Fibroblast of villous mesenchyme (primary cell): ENCODE data around the gene MYL6. TPM values are rescaled to one million over a fixed set of nuclear protein-coding genes. Genes with fewer than 3 reads are reported as not detected.
A peak's percentile ranks its signal among the peaks of the same experiment; 100 is the strongest.

Experiments used
- DNase-seq: peaks from one replicate; pipeline ENCODE4 v3.0.0-alpha.2; 2010; ENCODE audit warnings: low read depth
- H3K4me3 ChIP-seq: 2 replicates; pipeline ENCODE4 v1.5.1; 2011; ENCODE audit warnings: low read depth, mild to moderate bottlenecking, low read length
- CTCF ChIP-seq: IDR thresholded peaks from 2 replicates; pipeline ENCODE4 v1.5.1; 2012; ENCODE audit warnings: low read depth, mild to moderate bottlenecking, low read length; ENCODE audit not compliant: insufficient read depth
- total RNA-seq: library from RNA; depleted of rRNA; stranded (reverse); fragments of >200 nt; gene quantifications from 2 replicates; pipeline ENCODE4 v1.2.3, GENCODE V29; 2012

The MYL6 gene
- total RNA-seq, 1 donor, result 2,412 TPM

- DNase-seq, result no peak
- H3K4me3 ChIP-seq, result peak overlapping the region; percentile 10
- TF ChIP-seq CTCF, result no peak
Observed at GRCh38 chr12:56161690-56162351, 3.7 kb downstream of the MYL6 start.

- no peak for DNase-seq
- no peak overlapping the region for H3K4me3 ChIP-seq
- no peak for TF ChIP-seq CTCF
Observed at GRCh38 chr12:56162468-56163290, 4.5 kb downstream of the MYL6 start.

- DNase-seq, result no peak
- H3K4me3 ChIP-seq, result no peak overlapping the region
- no peak for TF ChIP-seq CTCF
Observed at GRCh38 chr12:56163533-56164344, 5.6 kb downstream of the MYL6 start.

GRCh38 chr12:56164345-56164729 is 6.2 kb downstream of the MYL6 start:
- DNase-seq, result no peak
- no peak overlapping the region for H3K4me3 ChIP-seq
- TF ChIP-seq CTCF, result no peak

GRCh38 chr12:56165369-56165768 is 7.2 kb downstream of the MYL6 start:
- H3K4me3 ChIP-seq, result no peak overlapping the region
- TF ChIP-seq CTCF, result no peak
- no peak for DNase-seq

- TF ChIP-seq CTCF, result no peak
- no peak for DNase-seq
- no peak overlapping the region for H3K4me3 ChIP-seq
Observed at GRCh38 chr12:56169229-56169759, 11.1 kb downstream of the MYL6 start.
